PC-9 (cell line): ENCODE measurements around the gene ADAMTSL4.
"Not testable (repeated sequence)": the region's sequence is repeated elsewhere in the genome, so short reads cannot be mapped to it uniquely, and the experiment has no call there.

ENCODE experiments used
- CTCF ChIP-seq: fragments of 200-600 bp; sonication (generic); conservative IDR thresholded peaks from 2 replicates; pipeline ENCODE4 v1.6.1; 2017; ENCODE audit warnings: mixed run types, antibody characterized with exemption, mild to moderate bottlenecking, moderate library complexity
- EZH2 ChIP-seq: fragments of 200-600 bp; sonication (generic); IDR thresholded peaks from 2 replicates; pipeline ENCODE4 v1.8.0; 2017; ENCODE audit warnings: antibody characterized with exemption, low read depth

GRCh38 chr1:150573648-150574071 is 24.5 kb downstream of the ADAMTSL4 start:
- not testable (repeated sequence) for TF ChIP-seq EZH2, CTCF
